SIG-M5 treated with dmso at 0.1 percent for 504 hours (cell line): Measurements from ENCODE around the gene RIMBP2.
"Not testable (repeated sequence)": the region's sequence is repeated elsewhere in the genome, so short reads cannot be mapped to it uniquely, and the experiment has no call there.

Source experiments
- DNase-seq: peaks from one replicate; lab custom pipeline; 2025; ENCODE audit not compliant: unreplicated experiment; lab: John Stamatoyannopoulos, UW

The RIMBP2 gene

GRCh38 chr12:130658145-130658911 is 57.8 kb downstream of the RIMBP2 start:
- no peak for DNase-seq

GRCh38 chr12:130656411-130656810 is 59.7 kb downstream of the RIMBP2 start:
- no peak for DNase-seq

- DNase-seq = no peak
Observed at GRCh38 chr12:130655881-130656280, 60.2 kb downstream of the RIMBP2 start.

GRCh38 chr12:130655010-130655409 is 61.1 kb downstream of the RIMBP2 start:
- no peak for DNase-seq

- no peak for DNase-seq
Observed at GRCh38 chr12:130651188-130651959, 64.7 kb downstream of the RIMBP2 start.

GRCh38 chr12:130650131-130650530 is 66.0 kb downstream of the RIMBP2 start:
- no peak for DNase-seq

GRCh38 chr12:130649101-130650045 is 66.7 kb downstream of the RIMBP2 start:
- no peak for DNase-seq

- DNase-seq = no peak
Observed at GRCh38 chr12:130647814-130648213, 68.3 kb downstream of the RIMBP2 start.

- DNase-seq = no peak
Observed at GRCh38 chr12:130646716-130647370, 69.3 kb downstream of the RIMBP2 start.

GRCh38 chr12:130646191-130646590 is 69.9 kb downstream of the RIMBP2 start:
- DNase-seq = not testable (repeated sequence)

- DNase-seq = no peak
Observed at GRCh38 chr12:130645751-130646150, 70.3 kb downstream of the RIMBP2 start.

- DNase-seq = no peak
Observed at GRCh38 chr12:130644566-130644965, 71.5 kb downstream of the RIMBP2 start.

GRCh38 chr12:130644146-130644545 is 72.0 kb downstream of the RIMBP2 start:
- DNase-seq = no peak

- DNase-seq = no peak
Observed at GRCh38 chr12:130642856-130643255, 73.2 kb downstream of the RIMBP2 start.

GRCh38 chr12:130641533-130642184 is 74.4 kb downstream of the RIMBP2 start:
- DNase-seq = no peak

GRCh38 chr12:130640901-130641300 is 75.2 kb downstream of the RIMBP2 start:
- no peak for DNase-seq

- no peak for DNase-seq
Observed at GRCh38 chr12:130640496-130640895, 75.6 kb downstream of the RIMBP2 start.

GRCh38 chr12:130639476-130640424 is 76.3 kb downstream of the RIMBP2 start:
- DNase-seq = no peak

GRCh38 chr12:130636370-130636769 is 79.7 kb downstream of the RIMBP2 start:
- DNase-seq = no peak
